PC-3 (cell line): ENCODE results near the gene SERHL2. TPM values are rescaled to one million over a fixed set of nuclear protein-coding genes. Genes with fewer than 3 reads are reported as not detected.

ENCODE experiments used
- ATAC-seq: fragments of 200-7000 bp; cut with Tn5 transposase; 2 replicates; pipeline ENCODE4 v1.9.1; 2020; ENCODE audit warnings: mild to moderate bottlenecking, moderate library complexity
- BruUV-seq: library from RNA; stranded (reverse); fragments of 400-500 nt; replicated peaks from 2 replicates; lab custom pipeline; 2021; lab: Mats Ljungman, UMichigan
- CTCF ChIA-PET: fragments of 300-600 bp; sonication (Branson Sonifier 250); formaldehyde crosslinking; loops from one replicate; lab custom pipeline; 2022; ENCODE audit warnings: antibody characterized with exemption; lab: Charles Lee
- POLR2A ChIA-PET: fragments of 300-600 bp; sonication (Branson Sonifier 250); formaldehyde crosslinking; loops from one replicate; lab custom pipeline; 2022; ENCODE audit warnings: antibody characterized with exemption; ENCODE audit not compliant: unreplicated experiment; lab: Charles Lee
- DNase-seq: peaks from one replicate; pipeline ENCODE4 v3.0.0-alpha.2; 2015
- H2AFZ ChIP-seq: fragments of 300-600 bp; sonication (generic); 2 replicates; pipeline ENCODE4 v1.6.0; 2016; ENCODE audit warnings: antibody characterized with exemption, low read length
- H3F3A ChIP-seq: fragments of 300-600 bp; sonication (generic); one replicate; pipeline ENCODE4 v1.6.0; 2017; ENCODE audit warnings: antibody characterized with exemption, low read length, control low read depth, mild to moderate bottlenecking; ENCODE audit not compliant: unreplicated experiment
- H3K27ac ChIP-seq: fragments of 300-600 bp; sonication (generic); 2 replicates; pipeline ENCODE4 v1.5.1; 2016; ENCODE audit warnings: mild to moderate bottlenecking, low read length
- H3K27me3 ChIP-seq: fragments of 300-600 bp; sonication (generic); 2 replicates; pipeline ENCODE4 v1.6.1; 2016; ENCODE audit warnings: low read length, mixed read lengths
- H3K36me3 ChIP-seq: fragments of 300-600 bp; sonication (generic); 2 replicates; pipeline ENCODE4 v1.6.1; 2016; ENCODE audit warnings: low read depth, mixed run types, low read length, mixed read lengths
- H3K4me1 ChIP-seq: fragments of 300-600 bp; sonication (generic); 2 replicates; pipeline ENCODE4 v1.5.1; 2016; ENCODE audit warnings: low read length; ENCODE audit not compliant: insufficient read depth
- H3K4me2 ChIP-seq: fragments of 300-600 bp; sonication (generic); 2 replicates; pipeline ENCODE4 v1.6.0; 2016; ENCODE audit warnings: low read length
- H3K4me3 ChIP-seq: fragments of 300-600 bp; sonication (generic); 2 replicates; pipeline ENCODE4 v1.5.1; 2016; ENCODE audit warnings: mild to moderate bottlenecking, low read length, mixed read lengths
- H3K79me2 ChIP-seq: fragments of 300-600 bp; sonication (generic); 2 replicates; pipeline ENCODE4 v1.6.1; 2017; ENCODE audit warnings: low read length, mixed read lengths
- H3K9ac ChIP-seq: fragments of 300-600 bp; sonication (generic); 2 replicates; pipeline ENCODE4 v1.6.0; 2016; ENCODE audit warnings: mild to moderate bottlenecking, low read length
- H3K9me2 ChIP-seq: fragments of 300-600 bp; sonication (generic); replicated peaks from 2 replicates; pipeline ENCODE4 v1.6.1; 2016; ENCODE audit warnings: mixed run types, low read length, mixed read lengths
- H3K9me3 ChIP-seq: fragments of 300-600 bp; sonication (generic); 2 replicates; pipeline ENCODE4 v1.6.1; 2016; ENCODE audit warnings: low read length, mixed read lengths
- H4K20me1 ChIP-seq: fragments of 300-600 bp; sonication (generic); 2 replicates; pipeline ENCODE4 v1.6.1; 2016; ENCODE audit warnings: low read length, mixed read lengths
- EZH2 ChIP-seq: fragments of 300-600 bp; sonication (generic); IDR thresholded peaks from one replicate; pipeline ENCODE4 v1.6.1; 2017; ENCODE audit warnings: antibody characterized with exemption, mild to moderate bottlenecking, low read length; ENCODE audit not compliant: unreplicated experiment
- EZH2phosphoT487 ChIP-seq: fragments of 300-600 bp; sonication (generic); IDR thresholded peaks from 2 replicates; pipeline ENCODE4 v1.6.1; 2018; ENCODE audit warnings: mild to moderate bottlenecking, antibody characterized with exemption, low read length, borderline replicate concordance
- intact Hi-C: fragments of 100-400 bp; cut with micrococcal nuclease; formaldehyde crosslinking; loops from 2 replicates; pipeline ENCODE4 v1.9.0; 2023
- total RNA-seq: library from RNA; depleted of rRNA; stranded (reverse); fragments of >200 nt; gene quantifications from 2 replicates; pipeline ENCODE4 v1.2.3, GENCODE V29; 2014
- TF ChIP-seq, protein P1 (sequence below): fragments of 300-600 bp; sonication (generic); conservative IDR thresholded peaks from 2 replicates; pipeline ENCODE4 v1.5.1; 2017; ENCODE audit warnings: antibody characterized with exemption, low read depth, mild to moderate bottlenecking, low read length

Gene SERHL2
- total RNA-seq, 1 experiment from 2014 or later: 5.4 TPM

DNA sequence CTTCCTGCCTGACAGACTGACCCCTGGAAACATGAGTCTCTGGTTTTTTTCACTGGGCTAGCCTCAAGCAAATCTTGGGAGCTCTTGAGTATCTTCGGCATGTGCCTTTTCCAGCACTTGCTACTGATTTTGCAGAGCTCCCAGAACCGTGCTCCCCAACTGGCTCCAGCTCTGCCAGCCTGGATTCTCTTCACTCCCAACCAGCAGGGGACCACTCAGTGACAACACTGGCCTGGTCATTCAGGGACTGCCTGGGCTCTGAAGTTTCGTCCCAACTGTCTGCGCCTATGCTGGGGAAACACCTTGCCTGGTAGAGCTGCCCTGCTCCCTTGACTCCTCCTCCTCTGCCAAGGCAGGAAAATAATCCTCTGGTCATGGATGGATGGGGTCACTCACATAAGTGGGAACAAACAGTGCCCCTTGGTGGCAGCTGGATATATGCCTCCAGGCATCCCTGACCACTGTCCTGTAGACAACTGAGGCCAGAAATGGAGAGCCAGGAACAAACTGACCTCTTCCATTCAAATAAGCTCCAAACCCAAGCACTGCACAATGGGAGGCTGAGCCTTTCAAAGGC, 30.7 kb downstream of the SERHL2 start:
- ChIA-PET POLR2A (no interaction called here), CTCF (no interaction called here)
- Histone ChIP-seq H3K9me2 (no peaks in the 10 kb centered on the region), H2AFZ (no peak overlapping the region), H4K20me1 (no peaks in the 10 kb centered on the region), H3K9me3 (no peaks in the 10 kb centered on the region), H3K27ac (no peak overlapping the region), H3K4me2 (no peak overlapping the region), H3K4me1 (no peaks in the 10 kb centered on the region), H3K27me3 (no peaks in the 10 kb centered on the region), H3F3A (no peaks in the 10 kb centered on the region), H3K36me3 (peaks cover 18% of the 10 kb centered on the region), H3K4me3 (no peak overlapping the region), H3K9ac (no peak overlapping the region), H3K79me2 (peaks cover 15% of the 10 kb centered on the region)
- no peak for ATAC-seq
- DNase-seq: no peak
- intact Hi-C loops: no loop called here
- BruUV-seq: no TSS peak
- TF ChIP-seq EZH2 (no peak), EZH2phosphoT487 (no peak)
- TF ChIP-seq, protein P1, sequence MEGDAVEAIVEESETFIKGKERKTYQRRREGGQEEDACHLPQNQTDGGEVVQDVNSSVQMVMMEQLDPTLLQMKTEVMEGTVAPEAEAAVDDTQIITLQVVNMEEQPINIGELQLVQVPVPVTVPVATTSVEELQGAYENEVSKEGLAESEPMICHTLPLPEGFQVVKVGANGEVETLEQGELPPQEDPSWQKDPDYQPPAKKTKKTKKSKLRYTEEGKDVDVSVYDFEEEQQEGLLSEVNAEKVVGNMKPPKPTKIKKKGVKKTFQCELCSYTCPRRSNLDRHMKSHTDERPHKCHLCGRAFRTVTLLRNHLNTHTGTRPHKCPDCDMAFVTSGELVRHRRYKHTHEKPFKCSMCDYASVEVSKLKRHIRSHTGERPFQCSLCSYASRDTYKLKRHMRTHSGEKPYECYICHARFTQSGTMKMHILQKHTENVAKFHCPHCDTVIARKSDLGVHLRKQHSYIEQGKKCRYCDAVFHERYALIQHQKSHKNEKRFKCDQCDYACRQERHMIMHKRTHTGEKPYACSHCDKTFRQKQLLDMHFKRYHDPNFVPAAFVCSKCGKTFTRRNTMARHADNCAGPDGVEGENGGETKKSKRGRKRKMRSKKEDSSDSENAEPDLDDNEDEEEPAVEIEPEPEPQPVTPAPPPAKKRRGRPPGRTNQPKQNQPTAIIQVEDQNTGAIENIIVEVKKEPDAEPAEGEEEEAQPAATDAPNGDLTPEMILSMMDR: no peak

DNA sequence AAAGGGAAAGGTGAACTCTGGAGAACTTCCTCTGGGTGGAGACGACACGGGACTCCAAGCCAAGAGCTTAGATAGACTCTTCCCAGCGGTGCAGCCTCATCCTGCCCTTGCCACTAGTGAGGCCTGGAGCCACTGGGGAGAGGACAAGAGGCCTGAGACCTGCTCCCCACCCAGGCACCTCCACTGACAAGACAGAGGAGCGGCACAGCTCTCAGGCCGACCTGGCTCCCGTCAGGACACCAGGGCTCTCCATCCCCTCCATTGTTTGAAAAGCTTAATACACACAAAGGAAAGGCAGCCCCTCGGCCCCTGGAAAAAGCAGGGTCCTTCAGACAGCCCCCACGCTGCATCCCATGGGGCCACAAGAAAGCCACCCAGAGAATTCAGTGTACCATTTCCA, 31.3 kb downstream of the SERHL2 start:
- CTCF ChIA-PET: no interaction called here
- Histone ChIP-seq H3K4me2 (no peak overlapping the region), H3K4me3 (no peak overlapping the region), H3K4me1 (no peaks in the 10 kb centered on the region), H3F3A (no peaks in the 10 kb centered on the region), H3K79me2 (peaks cover 12% of the 10 kb centered on the region), H3K9me2 (no peaks in the 10 kb centered on the region), H3K27ac (no peak overlapping the region), H3K9ac (no peak overlapping the region), H3K27me3 (no peaks in the 10 kb centered on the region), H2AFZ (no peak overlapping the region), H3K9me3 (no peaks in the 10 kb centered on the region), H4K20me1 (no peaks in the 10 kb centered on the region), H3K36me3 (peaks cover 18% of the 10 kb centered on the region)
- POLR2A ChIA-PET: no interaction called here
- BruUV-seq: no TSS peak
- intact Hi-C loops: no loop called here
- TF ChIP-seq, protein P1: no peak
- TF ChIP-seq EZH2phosphoT487 (no peak), EZH2 (no peak)
- no peak for DNase-seq
- ATAC-seq: no peak

DNA sequence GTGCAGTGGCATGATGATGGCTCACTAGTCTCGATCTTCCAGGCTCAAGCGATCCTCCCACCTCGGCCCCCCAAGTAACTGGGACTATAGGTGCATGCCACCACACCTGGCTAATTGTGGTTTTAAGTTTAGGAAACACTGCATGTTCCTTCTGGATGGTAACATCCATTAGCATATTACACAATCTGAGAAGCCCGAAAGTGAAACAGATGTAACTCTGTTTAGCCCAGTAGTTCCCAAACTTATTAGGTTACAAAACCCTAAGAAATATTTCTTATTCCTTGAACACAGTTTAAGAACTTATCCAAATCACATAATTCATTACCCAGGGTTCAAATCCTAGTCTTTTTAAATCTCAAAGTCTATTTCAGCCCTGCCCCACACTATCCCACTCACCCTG, 32.6 kb downstream of the SERHL2 start:
- ATAC-seq (no peak), DNase-seq (no peak)
- Histone ChIP-seq H3K4me1 (no peaks in the 10 kb centered on the region), H4K20me1 (no peaks in the 10 kb centered on the region), H2AFZ (no peak overlapping the region), H3K36me3 (peaks cover 18% of the 10 kb centered on the region), H3K27ac (no peak overlapping the region), H3K9me3 (no peaks in the 10 kb centered on the region), H3K9ac (no peak overlapping the region), H3K4me3 (no peak overlapping the region), H3K79me2 (peaks cover 4% of the 10 kb centered on the region), H3K9me2 (no peaks in the 10 kb centered on the region), H3K4me2 (no peak overlapping the region), H3K27me3 (no peaks in the 10 kb centered on the region), H3F3A (no peaks in the 10 kb centered on the region)
- ChIA-PET POLR2A (no interaction called here), CTCF (no interaction called here)
- no TSS peak for BruUV-seq
- intact Hi-C loops: no loop called here
- TF ChIP-seq EZH2: no peak
- TF ChIP-seq, protein P1: no peak
- TF ChIP-seq EZH2phosphoT487: no peak
